ENCODE data around the gene PAPOLG.

GRCh38 chr2:60779426-60779825 is 23.4 kb downstream of the PAPOLG start:
- TF ChIP-seq CTCF (IDR thresholded peaks at IDR 0.05) = no peak
- TF ChIP-seq EP300 (IDR thresholded peaks at IDR 0.05) = no peak
- no peak for TF ChIP-seq POLR2A (IDR thresholded peaks at IDR 0.05)
